ENCODE measurements around the gene RGCC. TPM values are rescaled to one million over a fixed set of nuclear protein-coding genes. Genes with fewer than 3 reads are reported as not detected.
A peak's percentile ranks its signal among the peaks of the same experiment; 100 is the strongest.

Gene RGCC, protein sequence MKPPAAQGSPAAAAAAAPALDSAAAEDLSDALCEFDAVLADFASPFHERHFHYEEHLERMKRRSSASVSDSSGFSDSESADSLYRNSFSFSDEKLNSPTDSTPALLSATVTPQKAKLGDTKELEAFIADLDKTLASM
- 381 TPM for total RNA-seq
- long read RNA-seq, transcript RGCC-201 (5 exons, 960 nt) = major isoform, 402 of 429 reads
- long read RNA-seq, partial matches to known transcripts = 10 of 429 reads
- long read RNA-seq, other reads (novel, unspliced or antisense) = 17 of 429 reads

- Histone ChIP-seq H3K4me3 (peak within 1 kb of the TSS; percentile 80), H3K9me3 (no peaks in the 10 kb centered on the region), H3K27me3 (ENCODE audit: low read depth) (no peaks in the 10 kb centered on the region), H3K36me3 (peaks cover 23% of the 10 kb centered on the region), H3K27ac (peak within 1 kb of the TSS; percentile 95), H3K4me1 (peaks cover 35% of the 10 kb centered on the region)
- intact Hi-C loops (cut with DNase I) = no loop called here
- peak; percentile 91 to 95 for ATAC-seq
- TF ChIP-seq CTCF (IDR thresholded peaks at IDR 0.05) = no peak
- peak; percentile 93 for DNase-seq
These were observed at the start of gene RGCC for GRCh38 chr13:41456768-41457588. TSS of gene RGCC (plus strand) at chr13:41457550. CDS start at chr13:41457708, 158 bp downstream.

- no peak for ATAC-seq
- intact Hi-C loops (cut with DNase I) = no loop called here
- Histone ChIP-seq H3K4me1 (no peaks in the 10 kb centered on the region), H3K36me3 (no peaks in the 10 kb centered on the region), H3K27me3 (ENCODE audit: low read depth) (no peaks in the 10 kb centered on the region), H3K9me3 (no peaks in the 10 kb centered on the region), H3K27ac (no peak overlapping the region), H3K4me3 (no peak overlapping the region)
- TF ChIP-seq CTCF (IDR thresholded peaks at IDR 0.05) = no peak
- DNase-seq = no peak
These were observed 49.2 kb upstream of the RGCC start for GRCh38 chr13:41408121-41408520.

DNA sequence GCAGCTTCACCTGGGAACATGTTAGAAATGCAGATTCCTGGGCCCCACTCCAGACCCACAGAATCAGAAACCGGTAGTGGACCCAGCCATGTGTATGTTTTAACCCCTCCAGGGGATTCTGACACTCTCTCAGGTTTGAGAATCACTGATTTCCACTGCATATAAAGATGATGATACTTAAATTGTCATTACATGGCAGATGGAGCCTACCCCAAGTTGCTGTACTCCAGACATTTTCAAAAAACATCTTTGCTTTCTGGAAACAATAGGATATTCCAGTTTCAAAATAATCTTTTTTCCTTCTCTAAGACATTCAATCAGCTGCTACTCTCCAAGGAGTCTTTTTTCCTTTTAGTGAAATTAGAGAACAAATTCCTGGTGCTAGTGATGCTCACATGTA, 48.6 kb upstream of the RGCC start:
- no peak overlapping the region for H3K4me3 ChIP-seq
- no peak for TF ChIP-seq CTCF (IDR thresholded peaks at IDR 0.05)
- H3K9me3 ChIP-seq = no peaks in the 10 kb centered on the region
- no peak overlapping the region for H3K27ac ChIP-seq
- ATAC-seq = no peak
- no peaks in the 10 kb centered on the region for H3K4me1 ChIP-seq
- H3K36me3 ChIP-seq = no peaks in the 10 kb centered on the region
- H3K27me3 ChIP-seq (ENCODE audit: low read depth) = no peaks in the 10 kb centered on the region
- no peak for DNase-seq
- intact Hi-C loops (cut with DNase I) = no loop called here

DNA sequence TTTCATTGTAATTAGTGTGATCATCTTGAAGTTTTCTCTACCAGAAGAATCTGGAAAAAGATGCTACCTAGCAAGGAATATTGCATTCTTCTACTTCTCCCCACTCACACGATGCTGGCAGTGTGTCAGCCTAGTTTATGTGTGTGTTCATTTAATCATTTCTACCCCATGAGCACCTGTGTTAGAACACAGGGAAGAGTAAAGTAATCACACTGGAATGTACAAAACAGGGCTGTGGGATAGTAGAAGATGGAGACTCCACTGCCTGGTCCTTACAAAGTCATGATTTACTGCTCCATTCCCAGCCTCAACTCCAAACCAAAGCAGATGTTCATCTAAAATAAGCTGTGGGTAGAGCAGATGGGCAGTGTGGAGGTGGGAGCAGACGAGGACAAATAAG, 47.7 kb upstream of the RGCC start:
- intact Hi-C loops (cut with DNase I) = no loop called here
- H3K9me3 ChIP-seq = no peaks in the 10 kb centered on the region
- H3K4me1 ChIP-seq = no peaks in the 10 kb centered on the region
- no peak for DNase-seq
- no peak for TF ChIP-seq CTCF (IDR thresholded peaks at IDR 0.05)
- no peaks in the 10 kb centered on the region for H3K36me3 ChIP-seq
- no peaks in the 10 kb centered on the region for H3K27me3 ChIP-seq (ENCODE audit: low read depth)
- no peak overlapping the region for H3K27ac ChIP-seq
- no peak overlapping the region for H3K4me3 ChIP-seq
- no peak for ATAC-seq

GRCh38 chr13:41411060-41411459, 46.3 kb upstream of the RGCC start:
- intact Hi-C loops (cut with DNase I) = no loop called here
- ATAC-seq = no peak
- H3K9me3 ChIP-seq = no peaks in the 10 kb centered on the region

More at GRCh38 chr13:41411060-41411459, 46.3 kb upstream of the RGCC start:
- Histone ChIP-seq H3K27me3 (ENCODE audit: low read depth) (no peaks in the 10 kb centered on the region), H3K4me3 (no peak overlapping the region), H3K36me3 (no peaks in the 10 kb centered on the region), H3K4me1 (no peaks in the 10 kb centered on the region), H3K27ac (no peak overlapping the region)
- no peak for TF ChIP-seq CTCF (IDR thresholded peaks at IDR 0.05)
- DNase-seq = no peak
